ENCODE measurements around the gene ZNF423.

DNA sequence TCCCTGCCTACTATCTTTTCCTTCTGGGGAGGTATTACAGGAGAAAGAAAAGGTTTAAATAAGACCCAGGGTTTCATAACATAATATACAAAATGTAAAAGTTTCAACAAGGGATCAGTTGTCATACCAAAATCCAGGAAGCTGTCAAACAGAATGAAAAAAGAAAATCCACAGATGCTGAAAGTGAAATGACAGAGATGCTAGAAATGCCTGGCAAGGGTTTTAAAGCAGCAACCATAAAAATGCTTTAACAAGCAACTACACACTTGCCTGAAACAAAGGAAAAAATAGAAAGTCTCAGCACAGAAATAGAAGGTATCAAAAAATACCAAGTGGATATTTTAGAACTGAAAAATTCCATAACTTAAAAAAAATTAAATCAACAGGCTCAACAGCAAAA lies 377.3 kb downstream of the ZNF423 start:
- TF ChIP-seq, protein P1, sequence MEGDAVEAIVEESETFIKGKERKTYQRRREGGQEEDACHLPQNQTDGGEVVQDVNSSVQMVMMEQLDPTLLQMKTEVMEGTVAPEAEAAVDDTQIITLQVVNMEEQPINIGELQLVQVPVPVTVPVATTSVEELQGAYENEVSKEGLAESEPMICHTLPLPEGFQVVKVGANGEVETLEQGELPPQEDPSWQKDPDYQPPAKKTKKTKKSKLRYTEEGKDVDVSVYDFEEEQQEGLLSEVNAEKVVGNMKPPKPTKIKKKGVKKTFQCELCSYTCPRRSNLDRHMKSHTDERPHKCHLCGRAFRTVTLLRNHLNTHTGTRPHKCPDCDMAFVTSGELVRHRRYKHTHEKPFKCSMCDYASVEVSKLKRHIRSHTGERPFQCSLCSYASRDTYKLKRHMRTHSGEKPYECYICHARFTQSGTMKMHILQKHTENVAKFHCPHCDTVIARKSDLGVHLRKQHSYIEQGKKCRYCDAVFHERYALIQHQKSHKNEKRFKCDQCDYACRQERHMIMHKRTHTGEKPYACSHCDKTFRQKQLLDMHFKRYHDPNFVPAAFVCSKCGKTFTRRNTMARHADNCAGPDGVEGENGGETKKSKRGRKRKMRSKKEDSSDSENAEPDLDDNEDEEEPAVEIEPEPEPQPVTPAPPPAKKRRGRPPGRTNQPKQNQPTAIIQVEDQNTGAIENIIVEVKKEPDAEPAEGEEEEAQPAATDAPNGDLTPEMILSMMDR (IDR thresholded peaks at IDR 0.05) = no peak
- TF ChIP-seq POLR2A (IDR thresholded peaks at IDR 0.05) = no peak

Measured in lower leg skin (tissue), 3 donors.